COLO829 (cell line): ENCODE data around the gene CDNF.
"Not testable (repeated sequence)": the region's sequence is repeated elsewhere in the genome, so short reads cannot be mapped to it uniquely, and the experiment has no call there.

Experiments
- DNase-seq: peaks from one replicate; pipeline ENCODE4 v3.0.0; 2012; ENCODE audit warnings: low spot score

CDNF gene

GRCh38 chr10:14838582-14839304 is 906 bp upstream of the CDNF start:
- no peak for DNase-seq

GRCh38 chr10:14837003-14837756 is 657 bp downstream of the CDNF start:
- DNase-seq: peak; percentile 8

GRCh38 chr10:14836208-14836607 is 1.6 kb downstream of the CDNF start:
- DNase-seq: no peak

- DNase-seq: no peak
These were observed 4.7 kb downstream of the CDNF start for GRCh38 chr10:14833106-14833505.

- DNase-seq: no peak
These were observed 11.6 kb downstream of the CDNF start for GRCh38 chr10:14826076-14826829.

- DNase-seq: no peak
These were observed 13.9 kb downstream of the CDNF start for GRCh38 chr10:14823966-14824365.

- DNase-seq: peak; percentile 52
These were observed 14.7 kb downstream of the CDNF start for GRCh38 chr10:14822879-14823755.

- DNase-seq: no peak
These were observed 16.0 kb downstream of the CDNF start for GRCh38 chr10:14821635-14822375.

GRCh38 chr10:14820775-14821154 is 17.1 kb downstream of the CDNF start:
- DNase-seq: no peak

- DNase-seq: no peak
These were observed 17.6 kb downstream of the CDNF start for GRCh38 chr10:14820010-14820774.

GRCh38 chr10:14816717-14817116 is 21.1 kb downstream of the CDNF start:
- DNase-seq: not testable (repeated sequence)

- no peak for DNase-seq
These were observed 22.2 kb downstream of the CDNF start for GRCh38 chr10:14815681-14816080.

- DNase-seq: no peak
These were observed 25.6 kb downstream of the CDNF start for GRCh38 chr10:14812271-14812670.

- no peak for DNase-seq
These were observed 26.6 kb downstream of the CDNF start for GRCh38 chr10:14810969-14811953.

GRCh38 chr10:14806318-14806717 is 31.5 kb downstream of the CDNF start:
- no peak for DNase-seq

GRCh38 chr10:14803827-14804226 is 34.0 kb downstream of the CDNF start:
- no peak for DNase-seq

- no peak for DNase-seq
These were observed 36.1 kb downstream of the CDNF start for GRCh38 chr10:14801723-14802122.

- DNase-seq: no peak
These were observed 37.4 kb downstream of the CDNF start for GRCh38 chr10:14800397-14800796.

- DNase-seq: no peak
These were observed 39.2 kb downstream of the CDNF start for GRCh38 chr10:14798636-14799035.
